DOHH2 (cell line): Measurements from ENCODE around the gene CA14.

Experiments used
- H3F3A ChIP-seq: fragments of 200-600 bp; sonication (generic), shearing (Covaris generic); 2 replicates; pipeline ENCODE4 v1.6.0; 2016; ENCODE audit warnings: antibody characterized with exemption, mild to moderate bottlenecking; ENCODE audit not compliant: control insufficient read depth, insufficient read depth
- H3K27ac ChIP-seq: fragments of 200-600 bp; sonication (generic); 2 replicates; pipeline ENCODE4 v1.5.1; 2014; ENCODE audit warnings: low read depth, mild to moderate bottlenecking, low read length, moderate library complexity
- H3K27me3 ChIP-seq: fragments of 200-600 bp; sonication (generic); 2 replicates; pipeline ENCODE4 v1.6.1; 2014; ENCODE audit warnings: mild to moderate bottlenecking, low read length, mixed read lengths; ENCODE audit not compliant: control insufficient read depth
- H3K36me3 ChIP-seq: fragments of 200-600 bp; sonication (generic); 2 replicates; pipeline ENCODE4 v1.6.1; 2014; ENCODE audit warnings: mild to moderate bottlenecking, low read length, moderate library complexity, mixed read lengths; ENCODE audit not compliant: control insufficient read depth
- H3K4me1 ChIP-seq: fragments of 200-600 bp; sonication (generic); 2 replicates; pipeline ENCODE4 v1.6.1; 2014; ENCODE audit warnings: mild to moderate bottlenecking, low read length, mixed read lengths; ENCODE audit not compliant: control insufficient read depth
- H3K4me2 ChIP-seq: fragments of 200-600 bp; sonication (generic); 2 replicates; pipeline ENCODE4 v1.6.0; 2014; ENCODE audit warnings: mild to moderate bottlenecking, low read length, moderate library complexity
- H3K4me3 ChIP-seq: fragments of 200-600 bp; sonication (generic); 2 replicates; pipeline ENCODE4 v1.5.1; 2014; ENCODE audit warnings: mild to moderate bottlenecking, low read length, mixed read lengths
- H3K79me2 ChIP-seq: fragments of 200-600 bp; sonication (generic); 2 replicates; pipeline ENCODE4 v1.6.1; 2014; ENCODE audit warnings: mild to moderate bottlenecking, low read length, mixed read lengths; ENCODE audit not compliant: control insufficient read depth
- H3K9me2 ChIP-seq: fragments of 200-600 bp; sonication (generic); replicated peaks from 2 replicates; pipeline ENCODE4 v1.6.1; 2014; ENCODE audit warnings: mild to moderate bottlenecking, low read length, mixed read lengths; ENCODE audit not compliant: control insufficient read depth
- H3K9me3 ChIP-seq: fragments of 200-600 bp; sonication (generic); 2 replicates; pipeline ENCODE4 v1.6.1; 2014; ENCODE audit warnings: antibody characterized with exemption, low read length, mixed read lengths; ENCODE audit not compliant: control insufficient read depth, insufficient read depth
- H4K20me1 ChIP-seq: fragments of 200-600 bp; sonication (generic); 2 replicates; pipeline ENCODE4 v1.6.0; 2014; ENCODE audit warnings: low read depth, mild to moderate bottlenecking, antibody characterized with exemption, low read length, moderate library complexity; ENCODE audit not compliant: control insufficient read depth, insufficient read depth
- CTCF ChIP-seq: fragments of 200-600 bp; sonication (generic); IDR thresholded peaks from one replicate; pipeline ENCODE4 v1.5.1; 2014; ENCODE audit warnings: antibody characterized with exemption, mild to moderate bottlenecking, low read depth, low read length; ENCODE audit not compliant: poor library complexity, severe bottlenecking
- EZH2phosphoT487 ChIP-seq: fragments of 200-600 bp; sonication (generic); IDR thresholded peaks from 2 replicates; pipeline ENCODE4 v1.6.1; 2017; ENCODE audit warnings: borderline replicate concordance, mild to moderate bottlenecking, antibody characterized with exemption, low read length, moderate library complexity, mixed read lengths

Gene CA14

GRCh38 chr1:150311762-150312161 lies 54.2 kb downstream of the CA14 start:
- Histone ChIP-seq H3K4me2 (peak overlapping the region; percentile 16; the same call in 1 of the 2 replicates), H3K4me1 (peaks cover 20% of the 10 kb centered on the region), H3K36me3 (peaks cover 17% of the 10 kb centered on the region), H4K20me1 (no peaks in the 10 kb centered on the region), H3K79me2 (no peaks in the 10 kb centered on the region), H3K9me2 (no peaks in the 10 kb centered on the region), H3F3A (peaks cover 21% of the 10 kb centered on the region), H3K9me3 (no peaks in the 10 kb centered on the region), H3K27me3 (no peaks in the 10 kb centered on the region), H3K27ac (no peak overlapping the region), H3K4me3 (no peak overlapping the region)
- TF ChIP-seq CTCF, result no peak
- TF ChIP-seq EZH2phosphoT487, result no peak
